GM23338 (cell line): ENCODE data around the gene FKBP8. TPM values are rescaled to one million over a fixed set of nuclear protein-coding genes. Genes with fewer than 3 reads are reported as not detected.

ENCODE experiments used
- ATAC-seq: fragments of 200-7000 bp; cut with Tn5 transposase; 3 replicates; pipeline ENCODE4 v1.9.1; 2020
- DNase-seq: peaks from one replicate; pipeline ENCODE4 v3.0.0-alpha.2; 2015; ENCODE audit warnings: low spot score
- H2AFZ ChIP-seq: fragments of 200-600 bp; sonication (generic); 2 replicates; pipeline ENCODE4 v1.8.0; 2016; ENCODE audit warnings: antibody characterized with exemption, mild to moderate bottlenecking, moderate library complexity
- H3F3A ChIP-seq: fragments of 200-600 bp; sonication (generic); replicated peaks from 2 replicates; pipeline ENCODE4 v1.8.0; 2017; ENCODE audit warnings: antibody characterized with exemption, mixed run types, low read depth
- H3K27ac ChIP-seq: fragments of 200-600 bp; sonication (generic); 2 replicates; pipeline ENCODE4 v1.6.1; 2016; ENCODE audit warnings: low read depth
- H3K27me3 ChIP-seq: fragments of 200-600 bp; sonication (generic); 2 replicates; pipeline ENCODE4 v1.8.0; 2016; ENCODE audit warnings: mild to moderate bottlenecking, mixed run types, moderate library complexity; ENCODE audit not compliant: insufficient read depth
- H3K36me3 ChIP-seq: fragments of 200-600 bp; sonication (generic); 2 replicates; pipeline ENCODE4 v1.8.0; 2016; ENCODE audit warnings: mild to moderate bottlenecking; ENCODE audit not compliant: insufficient read depth
- H3K4me1 ChIP-seq: fragments of 200-600 bp; sonication (generic); 2 replicates; pipeline ENCODE4 v1.8.0; 2016; ENCODE audit warnings: mild to moderate bottlenecking, moderate library complexity; ENCODE audit not compliant: insufficient read depth
- H3K4me2 ChIP-seq: fragments of 200-600 bp; sonication (generic); 2 replicates; pipeline ENCODE4 v1.7.1; 2017; ENCODE audit warnings: mixed run types
- H3K4me3 ChIP-seq: fragments of 200-600 bp; sonication (generic); 2 replicates; pipeline ENCODE4 v1.6.1; 2016; ENCODE audit warnings: mixed run types
- H3K79me2 ChIP-seq: fragments of 200-600 bp; sonication (generic); replicated peaks from 2 replicates; pipeline ENCODE4 v1.8.0; 2017; ENCODE audit warnings: mild to moderate bottlenecking; ENCODE audit not compliant: insufficient read depth
- H3K9me2 ChIP-seq: fragments of 200-600 bp; sonication (generic); 2 replicates; pipeline ENCODE4 v1.8.0; 2017; ENCODE audit not compliant: insufficient read depth
- H4K20me1 ChIP-seq: fragments of 200-600 bp; sonication (generic); replicated peaks from 2 replicates; pipeline ENCODE4 v1.8.0; 2017; ENCODE audit warnings: mild to moderate bottlenecking; ENCODE audit not compliant: insufficient read depth
- H3K27ac Mint-ChIP-seq: 2 replicates; pipeline ENCODE4 v1.8.0; 2020; ENCODE audit warnings: inconsistent platforms, mild to moderate bottlenecking, moderate library complexity, mixed read lengths
- H3K27me3 Mint-ChIP-seq: 3 replicates; pipeline ENCODE4 v1.8.0; 2022; ENCODE audit warnings: low read depth, mild to moderate bottlenecking, moderate library complexity, mixed read lengths, inconsistent platforms; ENCODE audit not compliant: insufficient read depth, poor library complexity
- H3K36me3 Mint-ChIP-seq: 3 replicates; pipeline ENCODE4 v1.8.0; 2021; ENCODE audit warnings: low read depth, mild to moderate bottlenecking, inconsistent platforms, moderate library complexity, mixed read lengths
- H3K4me1 Mint-ChIP-seq: 3 replicates; pipeline ENCODE4 v1.8.0; 2020; ENCODE audit warnings: mild to moderate bottlenecking, inconsistent platforms, mixed read lengths
- H3K4me3 Mint-ChIP-seq: 3 replicates; pipeline ENCODE4 v1.8.0; 2021; ENCODE audit warnings: moderate library complexity, mild to moderate bottlenecking, inconsistent platforms, mixed read lengths
- H3K9me3 Mint-ChIP-seq: 3 replicates; pipeline ENCODE4 v1.8.0; 2020; ENCODE audit warnings: moderate library complexity, mild to moderate bottlenecking, inconsistent platforms, mixed read lengths
- CREB1 ChIP-seq: fragments of 250-450 bp; sonication (Bioruptor Pico); IDR thresholded peaks from 2 replicates; pipeline ENCODE4 v1.5.0; 2020; ENCODE audit warnings: low read depth, mild to moderate bottlenecking, moderate library complexity
- CTCF ChIP-seq, 2 experiments: fragments of 200-600 bp in 1 of 2; sonication (generic) in 1 of 2; conservative IDR thresholded peaks; 2 replicates each; pipeline versions ENCODE4 v1.5.1 to v1.6.1; 2016 to 2017; ENCODE audit warnings: antibody characterized with exemption in 2 of 2, low read depth in 2 of 2, mild to moderate bottlenecking in 2 of 2, moderate library complexity in 1 of 2
- EZH2 ChIP-seq: fragments of 200-600 bp; sonication (generic); IDR thresholded peaks from one replicate; pipeline ENCODE4 v1.8.0; 2017; ENCODE audit warnings: antibody characterized with exemption, mild to moderate bottlenecking, low read depth; ENCODE audit not compliant: unreplicated experiment
- EZH2phosphoT487 ChIP-seq: fragments of 200-600 bp; sonication (generic); IDR thresholded peaks from one replicate; pipeline ENCODE4 v1.8.1; 2018; ENCODE audit warnings: antibody characterized with exemption; ENCODE audit not compliant: unreplicated experiment
- JUNB ChIP-seq: IDR thresholded peaks from one replicate; pipeline ENCODE4 v1.6.1; 2016; ENCODE audit warnings: antibody characterized with exemption; ENCODE audit not compliant: unreplicated experiment
- NANOG ChIP-seq: IDR thresholded peaks from 2 replicates; pipeline ENCODE4 v1.6.1; 2016; ENCODE audit warnings: antibody characterized with exemption, borderline replicate concordance
- POLR2AphosphoS5 ChIP-seq: IDR thresholded peaks from 2 replicates; pipeline ENCODE4 v1.6.1; 2016; ENCODE audit warnings: antibody characterized with exemption, low read depth
- polyA plus RNA-seq: library from polyadenylated mRNA; unstranded; fragments of >200 nt; fragmentation: Nextera tagmentation; extraction: Ambion mirVana; gene quantifications from 2 replicates; pipeline ENCODE4 v1.2.1, GENCODE V29; 2016
- total RNA-seq: library from RNA; depleted of rRNA; stranded (reverse); fragments of >200 nt; shearing (Covaris generic); gene quantifications from 2 replicates; pipeline ENCODE4 v1.2.3, GENCODE V29; 2014
- TF ChIP-seq, protein P1 (sequence below): fragments of 250-450 bp; sonication (Bioruptor Pico); IDR thresholded peaks from 2 replicates; pipeline ENCODE4 v1.5.0; 2020; ENCODE audit warnings: mild to moderate bottlenecking, moderate library complexity
- TF ChIP-seq, protein P2 (sequence below): IDR thresholded peaks from 2 replicates; pipeline ENCODE4 v1.6.1; 2016; ENCODE audit warnings: antibody characterized with exemption

The FKBP8 gene
- total and polyA plus RNA-seq, 2 experiments from 2014 or later, result 158 to 367 TPM

GRCh38 chr19:18513868-18514267 is 29.5 kb downstream of the FKBP8 start (continued):
- TF ChIP-seq, protein P1, sequence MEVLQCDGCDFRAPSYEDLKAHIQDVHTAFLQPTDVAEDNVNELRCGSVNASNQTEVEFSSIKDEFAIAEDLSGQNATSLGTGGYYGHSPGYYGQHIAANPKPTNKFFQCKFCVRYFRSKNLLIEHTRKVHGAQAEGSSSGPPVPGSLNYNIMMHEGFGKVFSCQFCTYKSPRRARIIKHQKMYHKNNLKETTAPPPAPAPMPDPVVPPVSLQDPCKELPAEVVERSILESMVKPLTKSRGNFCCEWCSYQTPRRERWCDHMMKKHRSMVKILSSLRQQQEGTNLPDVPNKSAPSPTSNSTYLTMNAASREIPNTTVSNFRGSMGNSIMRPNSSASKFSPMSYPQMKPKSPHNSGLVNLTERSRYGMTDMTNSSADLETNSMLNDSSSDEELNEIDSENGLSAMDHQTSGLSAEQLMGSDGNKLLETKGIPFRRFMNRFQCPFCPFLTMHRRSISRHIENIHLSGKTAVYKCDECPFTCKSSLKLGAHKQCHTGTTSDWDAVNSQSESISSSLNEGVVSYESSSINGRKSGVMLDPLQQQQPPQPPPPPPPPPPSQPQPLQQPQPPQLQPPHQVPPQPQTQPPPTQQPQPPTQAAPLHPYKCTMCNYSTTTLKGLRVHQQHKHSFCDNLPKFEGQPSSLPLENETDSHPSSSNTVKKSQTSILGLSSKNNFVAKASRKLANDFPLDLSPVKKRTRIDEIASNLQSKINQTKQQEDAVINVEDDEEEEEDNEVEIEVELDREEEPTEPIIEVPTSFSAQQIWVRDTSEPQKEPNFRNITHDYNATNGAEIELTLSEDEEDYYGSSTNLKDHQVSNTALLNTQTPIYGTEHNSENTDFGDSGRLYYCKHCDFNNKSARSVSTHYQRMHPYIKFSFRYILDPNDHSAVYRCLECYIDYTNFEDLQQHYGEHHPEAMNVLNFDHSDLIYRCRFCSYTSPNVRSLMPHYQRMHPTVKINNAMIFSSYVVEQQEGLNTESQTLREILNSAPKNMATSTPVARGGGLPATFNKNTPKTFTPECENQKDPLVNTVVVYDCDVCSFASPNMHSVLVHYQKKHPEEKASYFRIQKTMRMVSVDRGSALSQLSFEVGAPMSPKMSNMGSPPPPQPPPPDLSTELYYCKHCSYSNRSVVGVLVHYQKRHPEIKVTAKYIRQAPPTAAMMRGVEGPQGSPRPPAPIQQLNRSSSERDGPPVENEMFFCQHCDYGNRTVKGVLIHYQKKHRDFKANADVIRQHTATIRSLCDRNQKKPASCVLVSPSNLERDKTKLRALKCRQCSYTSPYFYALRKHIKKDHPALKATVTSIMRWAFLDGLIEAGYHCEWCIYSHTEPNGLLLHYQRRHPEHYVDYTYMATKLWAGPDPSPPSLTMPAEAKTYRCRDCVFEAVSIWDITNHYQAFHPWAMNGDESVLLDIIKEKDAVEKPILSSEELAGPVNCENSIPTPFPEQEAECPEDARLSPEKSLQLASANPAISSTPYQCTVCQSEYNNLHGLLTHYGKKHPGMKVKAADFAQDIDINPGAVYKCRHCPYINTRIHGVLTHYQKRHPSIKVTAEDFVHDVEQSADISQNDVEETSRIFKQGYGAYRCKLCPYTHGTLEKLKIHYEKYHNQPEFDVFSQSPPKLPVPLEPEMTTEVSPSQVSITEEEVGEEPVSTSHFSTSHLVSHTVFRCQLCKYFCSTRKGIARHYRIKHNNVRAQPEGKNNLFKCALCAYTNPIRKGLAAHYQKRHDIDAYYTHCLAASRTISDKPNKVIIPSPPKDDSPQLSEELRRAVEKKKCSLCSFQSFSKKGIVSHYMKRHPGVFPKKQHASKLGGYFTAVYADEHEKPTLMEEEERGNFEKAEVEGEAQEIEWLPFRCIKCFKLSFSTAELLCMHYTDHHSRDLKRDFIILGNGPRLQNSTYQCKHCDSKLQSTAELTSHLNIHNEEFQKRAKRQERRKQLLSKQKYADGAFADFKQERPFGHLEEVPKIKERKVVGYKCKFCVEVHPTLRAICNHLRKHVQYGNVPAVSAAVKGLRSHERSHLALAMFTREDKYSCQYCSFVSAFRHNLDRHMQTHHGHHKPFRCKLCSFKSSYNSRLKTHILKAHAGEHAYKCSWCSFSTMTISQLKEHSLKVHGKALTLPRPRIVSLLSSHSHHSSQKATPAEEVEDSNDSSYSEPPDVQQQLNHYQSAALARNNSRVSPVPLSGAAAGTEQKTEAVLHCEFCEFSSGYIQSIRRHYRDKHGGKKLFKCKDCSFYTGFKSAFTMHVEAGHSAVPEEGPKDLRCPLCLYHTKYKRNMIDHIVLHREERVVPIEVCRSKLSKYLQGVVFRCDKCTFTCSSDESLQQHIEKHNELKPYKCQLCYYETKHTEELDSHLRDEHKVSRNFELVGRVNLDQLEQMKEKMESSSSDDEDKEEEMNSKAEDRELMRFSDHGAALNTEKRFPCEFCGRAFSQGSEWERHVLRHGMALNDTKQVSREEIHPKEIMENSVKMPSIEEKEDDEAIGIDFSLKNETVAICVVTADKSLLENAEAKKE (CRISPR knock-in tag), result no peak
- TF ChIP-seq JUNB, result no peak
- TF ChIP-seq CTCF (conservative IDR thresholded peaks at IDR 0.05; ENCODE audit: low read depth in 2 of 2), result no peak
- TF ChIP-seq EZH2phosphoT487, result no peak

DNA sequence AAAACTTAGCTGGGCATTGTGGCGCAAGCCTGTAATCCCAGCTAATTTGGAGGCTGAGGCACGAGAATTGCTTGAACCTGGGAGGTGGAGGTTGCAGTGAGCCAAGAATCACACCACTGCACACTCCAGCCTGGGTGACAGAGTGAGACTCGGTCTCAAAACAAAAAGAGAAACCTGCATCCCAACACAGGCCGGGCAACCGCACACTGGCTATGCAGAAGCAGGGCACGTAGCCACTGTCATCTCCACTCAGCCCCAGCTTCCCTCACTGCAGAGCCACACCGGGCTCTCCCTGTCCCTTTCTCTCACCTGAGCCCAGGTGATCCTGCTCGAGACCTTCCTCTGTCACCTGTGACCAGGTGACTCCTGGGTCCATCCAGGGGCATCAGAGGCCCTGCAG is 33.2 kb downstream of the FKBP8 start:
- no peak overlapping the region for H3K4me2 ChIP-seq
- Mint-ChIP-seq H3K27me3 (peaks cover 7% of the 10 kb centered on the region), H3K4me1 (peaks cover 6% of the 10 kb centered on the region; the same call in 2 of the 3 replicates), H3K27ac (0 out of 2 replicates have a peak overlapping the region, but pooled peaks have one; percentile 62), H3K4me3 (no peak overlapping the region), H3K9me3 (no peaks in the 10 kb centered on the region), H3K36me3 (no peaks in the 10 kb centered on the region)
- H3K4me1 ChIP-seq, result no peaks in the 10 kb centered on the region
- no peak overlapping the region for H2AFZ ChIP-seq
- no peaks in the 10 kb centered on the region for H3K27me3 ChIP-seq
- peaks cover 84% of the 10 kb centered on the region for H3K79me2 ChIP-seq
- H3K9me2 ChIP-seq, result no peaks in the 10 kb centered on the region
- no peaks in the 10 kb centered on the region for H3K36me3 ChIP-seq
- DNase-seq (no peak), ATAC-seq (no peak)
- H3K27ac ChIP-seq, result no peak overlapping the region
- H3F3A ChIP-seq, result 0 out of 2 replicates have a peak, but pooled peaks cover 3% of the 10 kb centered on the region
- H4K20me1 ChIP-seq, result peaks cover 15% of the 10 kb centered on the region
- H3K4me3 ChIP-seq, result no peak overlapping the region
- TF ChIP-seq POLR2AphosphoS5, result no peak
- TF ChIP-seq JUNB, result no peak
- TF ChIP-seq, protein P2, sequence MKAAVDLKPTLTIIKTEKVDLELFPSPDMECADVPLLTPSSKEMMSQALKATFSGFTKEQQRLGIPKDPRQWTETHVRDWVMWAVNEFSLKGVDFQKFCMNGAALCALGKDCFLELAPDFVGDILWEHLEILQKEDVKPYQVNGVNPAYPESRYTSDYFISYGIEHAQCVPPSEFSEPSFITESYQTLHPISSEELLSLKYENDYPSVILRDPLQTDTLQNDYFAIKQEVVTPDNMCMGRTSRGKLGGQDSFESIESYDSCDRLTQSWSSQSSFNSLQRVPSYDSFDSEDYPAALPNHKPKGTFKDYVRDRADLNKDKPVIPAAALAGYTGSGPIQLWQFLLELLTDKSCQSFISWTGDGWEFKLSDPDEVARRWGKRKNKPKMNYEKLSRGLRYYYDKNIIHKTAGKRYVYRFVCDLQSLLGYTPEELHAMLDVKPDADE, result no peak
- no peak for TF ChIP-seq EZH2
- no peak for TF ChIP-seq NANOG
- no peak for TF ChIP-seq CREB1
